GM12874 (cell line): ENCODE measurements around the gene TEX13C.

Experiments
- TF ChIP-seq, protein P1 (sequence below): IDR thresholded peaks from 2 replicates; pipeline ENCODE4 v1.5.1; 2011; ENCODE audit warnings: low read depth, mild to moderate bottlenecking, control low read depth, low read length, moderate library complexity; ENCODE audit not compliant: insufficient read depth

TEX13C gene

DNA sequence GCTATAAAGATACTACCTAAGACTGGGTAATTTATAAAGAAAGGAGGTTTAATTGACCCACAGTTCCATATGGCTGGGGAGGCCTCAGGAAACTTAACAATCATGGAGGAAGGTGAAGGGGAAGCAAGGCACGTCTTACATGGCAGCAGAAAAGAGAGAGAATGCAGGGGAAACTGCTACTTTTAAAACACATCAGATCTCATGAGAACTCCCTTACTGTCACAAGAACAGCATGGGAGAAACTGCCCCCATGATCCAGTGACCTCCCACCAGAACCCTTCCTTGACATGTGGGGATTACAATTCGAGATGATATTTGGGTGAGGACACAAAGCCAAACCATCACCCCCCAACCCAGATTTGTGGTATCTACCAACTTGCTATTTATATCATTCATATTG is 13.9 kb downstream of the TEX13C start:
- TF ChIP-seq, protein P1, sequence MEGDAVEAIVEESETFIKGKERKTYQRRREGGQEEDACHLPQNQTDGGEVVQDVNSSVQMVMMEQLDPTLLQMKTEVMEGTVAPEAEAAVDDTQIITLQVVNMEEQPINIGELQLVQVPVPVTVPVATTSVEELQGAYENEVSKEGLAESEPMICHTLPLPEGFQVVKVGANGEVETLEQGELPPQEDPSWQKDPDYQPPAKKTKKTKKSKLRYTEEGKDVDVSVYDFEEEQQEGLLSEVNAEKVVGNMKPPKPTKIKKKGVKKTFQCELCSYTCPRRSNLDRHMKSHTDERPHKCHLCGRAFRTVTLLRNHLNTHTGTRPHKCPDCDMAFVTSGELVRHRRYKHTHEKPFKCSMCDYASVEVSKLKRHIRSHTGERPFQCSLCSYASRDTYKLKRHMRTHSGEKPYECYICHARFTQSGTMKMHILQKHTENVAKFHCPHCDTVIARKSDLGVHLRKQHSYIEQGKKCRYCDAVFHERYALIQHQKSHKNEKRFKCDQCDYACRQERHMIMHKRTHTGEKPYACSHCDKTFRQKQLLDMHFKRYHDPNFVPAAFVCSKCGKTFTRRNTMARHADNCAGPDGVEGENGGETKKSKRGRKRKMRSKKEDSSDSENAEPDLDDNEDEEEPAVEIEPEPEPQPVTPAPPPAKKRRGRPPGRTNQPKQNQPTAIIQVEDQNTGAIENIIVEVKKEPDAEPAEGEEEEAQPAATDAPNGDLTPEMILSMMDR = no peak

DNA sequence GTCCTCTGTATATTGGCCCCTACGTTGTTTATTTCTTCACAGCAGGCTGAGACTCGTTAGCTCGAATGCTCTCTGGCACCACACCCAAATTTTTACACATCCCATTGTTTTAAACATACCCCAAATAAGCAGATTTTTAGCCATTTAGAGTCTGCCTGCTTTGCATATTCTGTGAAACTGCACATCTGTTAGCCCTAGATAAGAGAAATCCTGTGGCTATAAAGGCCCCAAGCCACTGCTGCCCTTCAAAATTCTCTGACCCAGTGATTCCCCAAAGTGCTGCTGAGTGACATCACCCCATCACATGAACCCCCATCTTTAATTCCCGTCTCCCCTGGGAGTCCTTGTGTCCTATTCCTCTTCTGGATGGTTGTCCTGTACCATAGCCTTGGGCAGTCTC is 20.8 kb downstream of the TEX13C start:
- TF ChIP-seq, protein P1 = no peak

DNA sequence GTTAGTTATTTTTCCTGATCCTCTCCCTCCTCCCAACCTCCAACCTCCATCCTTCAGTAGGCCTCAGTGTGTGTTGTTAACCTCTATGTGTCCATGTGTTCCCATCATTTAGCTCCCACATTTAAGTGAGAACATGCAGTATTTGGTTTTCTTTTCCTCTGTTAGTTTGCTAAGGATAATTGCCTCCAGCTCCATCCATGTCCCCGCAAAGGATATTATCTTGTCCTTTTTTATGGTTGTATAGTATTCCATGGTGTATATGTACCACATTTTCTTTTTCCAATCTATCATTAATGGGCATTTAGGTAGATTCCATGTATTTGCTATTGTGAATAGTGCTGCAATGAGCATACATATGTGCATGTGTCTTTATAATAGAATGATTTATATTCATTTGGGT is 54.5 kb downstream of the TEX13C start:
- TF ChIP-seq, protein P1 = no peak
